Ovary (tissue), 9 donors: ENCODE results near the gene FRY. TPM values are rescaled to one million over a fixed set of nuclear protein-coding genes. Genes with fewer than 3 reads are reported as not detected.

Experiments
- DNase-seq, 5 donors: peaks; one replicate each; pipeline ENCODE4 v3.0.0-alpha.2; 2019 to 2020
- H3K27ac ChIP-seq, 2 donors: fragments of 200-600 bp; one replicate each; pipeline versions ENCODE4 v1.5.1 to v1.8.0; 2019 to 2022
- H3K27me3 ChIP-seq: fragments of 200-600 bp; one replicate; pipeline ENCODE4 v1.8.0; 2022
- H3K36me3 ChIP-seq: fragments of 200-600 bp; sonication (generic); one replicate; pipeline ENCODE4 v1.5.1; 2019
- H3K4me1 ChIP-seq: one replicate; pipeline ENCODE4 v1.8.1; 2013; ENCODE audit warnings: mild to moderate bottlenecking, moderate library complexity; ENCODE audit not compliant: insufficient read depth
- H3K4me3 ChIP-seq: fragments of 200-600 bp; sonication (generic); one replicate; pipeline ENCODE4 v1.5.1; 2017
- H3K9me3 ChIP-seq, 2 donors: fragments of 200-600 bp in 1 of 2; sonication (generic) in 1 of 2; one replicate each; pipeline versions ENCODE4 v1.5.1 to v1.8.1; 2013 to 2019; ENCODE audit warnings: mild to moderate bottlenecking in 1 of 2, moderate library complexity in 1 of 2
- EP300 ChIP-seq: sonication (generic); formaldehyde crosslinking; IDR thresholded peaks from one replicate; pipeline ENCODE4 v1.6.1; 2017; ENCODE audit warnings: antibody characterized with exemption
- POLR2A ChIP-seq: fragments of 450-650 bp; IDR thresholded peaks from one replicate; pipeline ENCODE4 v1.6.1; 2017; ENCODE audit warnings: antibody characterized with exemption, mild to moderate bottlenecking, moderate library complexity
- WGBS, 3 donors: extraction: QIAGEN DNeasy Blood & Tissue Kit in 1 of 3; methylation state at CpG; one replicate each; pipeline versions ENCODE4 v1.1.5 to v1.1.7; 2013 to 2017; 5-methylcytosine and 5-hydroxymethylcytosine counted together
- intact Hi-C, 4 donors: fragments of 100-400 bp; cut with DNase I; formaldehyde crosslinking; loops; one replicate each; pipeline versions ENCODE4 v1.11.0 to v1.15.1; 2022 to 2023
- polyA plus RNA-seq, 2 donors: library from polyadenylated mRNA; stranded (reverse); fragments of 200-250 nt in 1 of 2; fragments of 350-450 nt in 1 of 2; fragmentation: Illumina TruSeq in 1 of 2; extraction: RNeasy Lipid Tissue Mini Kit (QIAGEN cat#74804) in 1 of 2; gene quantifications; one replicate each; pipeline ENCODE4 v1.2.3, GENCODE V29; 2013 to 2014
- total RNA-seq, 7 donors: library from RNA; depleted of rRNA in 2 of 7; stranded (reverse); fragments of >200 nt in 2 of 7; fragmentation: NEBNext Ultra II Directional in 3 of 7; extraction: Animal tissue kit (Norgen Biotek cat#: 25700) in 3 of 7; gene quantifications; one replicate each; pipeline versions ENCODE4 v1.1.0 to v1.2.4, GENCODE V29; 2016 to 2023
- TF ChIP-seq, protein P1 (sequence below), 3 donors: fragments of 450-650 bp in 2 of 3; fragments of 200-600 bp in 1 of 3; IDR thresholded peaks; one replicate each; pipeline versions ENCODE4 v1.5.1 to v1.8.0; 2016 to 2022; ENCODE audit warnings: antibody characterized with exemption in 3 of 3, mild to moderate bottlenecking in 1 of 3
- donor health status: DM: no; HTN: no; CAD: no; lungs with moderate emphysema.
- donor health status: DM: no; HTN: no; CAD: no.
- donor health status: Bipolar disorder and iron deficiency.
- donor health status: DM: yes; HTN: yes; CAD: no.
- donor health status: DM: no; HTN: no; CAD: no.
- donor health status: DM: yes; HTN: yes; CAD: no.

FRY gene
- total and polyA plus RNA-seq, 9 donors = 11.6 to 36.7 (median 19.4) TPM

DNA sequence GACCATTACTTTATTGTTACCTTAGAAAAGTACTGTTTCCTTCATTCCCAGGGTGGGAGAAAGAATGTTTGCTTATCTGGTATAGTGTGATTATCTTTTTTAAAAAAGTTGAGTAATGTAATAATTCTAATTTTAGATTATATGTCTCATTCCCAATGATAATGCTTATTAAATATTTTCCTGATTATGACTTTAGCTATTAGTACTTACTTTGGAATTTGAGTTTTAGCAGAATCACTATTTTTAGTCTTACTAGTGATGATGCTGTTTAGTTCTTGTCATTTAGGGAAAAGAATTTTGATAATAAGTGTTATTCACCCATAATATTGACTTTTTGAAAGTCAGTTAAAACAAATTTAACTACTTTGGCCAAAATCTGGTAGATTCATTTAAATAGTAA, 95.2 kb downstream of the FRY start:
- TF ChIP-seq, protein P1, sequence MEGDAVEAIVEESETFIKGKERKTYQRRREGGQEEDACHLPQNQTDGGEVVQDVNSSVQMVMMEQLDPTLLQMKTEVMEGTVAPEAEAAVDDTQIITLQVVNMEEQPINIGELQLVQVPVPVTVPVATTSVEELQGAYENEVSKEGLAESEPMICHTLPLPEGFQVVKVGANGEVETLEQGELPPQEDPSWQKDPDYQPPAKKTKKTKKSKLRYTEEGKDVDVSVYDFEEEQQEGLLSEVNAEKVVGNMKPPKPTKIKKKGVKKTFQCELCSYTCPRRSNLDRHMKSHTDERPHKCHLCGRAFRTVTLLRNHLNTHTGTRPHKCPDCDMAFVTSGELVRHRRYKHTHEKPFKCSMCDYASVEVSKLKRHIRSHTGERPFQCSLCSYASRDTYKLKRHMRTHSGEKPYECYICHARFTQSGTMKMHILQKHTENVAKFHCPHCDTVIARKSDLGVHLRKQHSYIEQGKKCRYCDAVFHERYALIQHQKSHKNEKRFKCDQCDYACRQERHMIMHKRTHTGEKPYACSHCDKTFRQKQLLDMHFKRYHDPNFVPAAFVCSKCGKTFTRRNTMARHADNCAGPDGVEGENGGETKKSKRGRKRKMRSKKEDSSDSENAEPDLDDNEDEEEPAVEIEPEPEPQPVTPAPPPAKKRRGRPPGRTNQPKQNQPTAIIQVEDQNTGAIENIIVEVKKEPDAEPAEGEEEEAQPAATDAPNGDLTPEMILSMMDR (IDR thresholded peaks at IDR 0.05) = no peak
- TF ChIP-seq POLR2A = no peak
- TF ChIP-seq EP300 = no peak
- H3K27ac ChIP-seq = no peak overlapping the region

GRCh38 chr13:32127691-32128090, 96.1 kb downstream of the FRY start:
- 93 to 95% (median 94%) methylated on average over 7 of the region's 7 CpGs for WGBS, 3 donors
- Histone ChIP-seq H3K36me3 (no peaks in the 10 kb centered on the region), H3K4me1 (no peaks in the 10 kb centered on the region), H3K9me3 (no peaks in the 10 kb centered on the region), H3K27me3 (no peaks in the 10 kb centered on the region), H3K4me3 (no peak overlapping the region), H3K27ac (no peak overlapping the region)
- intact Hi-C loops = no loop called here
- DNase-seq = no peak
- TF ChIP-seq POLR2A (no peak), EP300 (no peak)
- TF ChIP-seq, protein P1 (IDR thresholded peaks at IDR 0.05) = no peak

More for the DNA sequence above, 95.2 kb downstream of the FRY start:
- Histone ChIP-seq H3K36me3 (no peaks in the 10 kb centered on the region), H3K4me1 (no peaks in the 10 kb centered on the region), H3K27me3 (no peaks in the 10 kb centered on the region), H3K4me3 (no peak overlapping the region), H3K9me3 (no peaks in the 10 kb centered on the region)
- DNase-seq = no peak
- intact Hi-C loops = no loop called here

GRCh38 chr13:32134241-32135055, 102.9 kb downstream of the FRY start:
- Histone ChIP-seq H3K9me3 (no peaks in the 10 kb centered on the region), H3K27ac (no peak overlapping the region), H3K36me3 (no peaks in the 10 kb centered on the region), H3K4me1 (peaks cover 4% of the 10 kb centered on the region), H3K27me3 (no peaks in the 10 kb centered on the region), H3K4me3 (no peak overlapping the region)
- TF ChIP-seq, protein P1 (IDR thresholded peaks at IDR 0.05) = no peak
- TF ChIP-seq EP300 (no peak), POLR2A (no peak)
- WGBS, 3 donors = 31 to 48% (median 37%) methylated on average over 5 of the region's 5 CpGs
- intact Hi-C loops = no loop called here
- DNase-seq = no peak

DNA sequence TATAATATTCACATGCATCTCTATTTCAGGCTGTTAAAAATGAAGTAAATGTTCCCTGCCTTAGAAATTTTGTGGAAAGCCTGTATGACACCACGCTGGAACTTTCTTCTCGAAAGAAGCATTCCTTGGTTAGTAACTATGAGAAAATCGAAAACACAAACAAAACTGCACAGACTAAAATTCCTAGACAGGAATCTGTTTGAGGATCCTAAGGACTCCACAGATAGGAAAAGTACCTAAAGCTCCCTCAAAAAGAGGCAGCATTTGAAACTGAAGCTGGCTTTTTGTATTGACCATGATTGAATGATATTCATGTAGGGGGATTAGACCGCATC, 103.4 kb downstream of the FRY start:
- peaks cover 4% of the 10 kb centered on the region for H3K4me1 ChIP-seq
- H3K9me3 ChIP-seq = no peaks in the 10 kb centered on the region
- 11 to 33% (median 11%) methylated on average over 4 of the region's 4 CpGs for WGBS, 3 donors
- intact Hi-C loops = no loop called here
- H3K27ac ChIP-seq = no peak overlapping the region
- DNase-seq = no peak
- H3K4me3 ChIP-seq = no peak overlapping the region
- TF ChIP-seq, protein P1 (IDR thresholded peaks at IDR 0.05) = no peak
- no peak for TF ChIP-seq EP300
- TF ChIP-seq POLR2A = no peak
- no peaks in the 10 kb centered on the region for H3K36me3 ChIP-seq
- H3K27me3 ChIP-seq = no peaks in the 10 kb centered on the region
